Fibroblast of lung (primary cell): ENCODE results near the gene GNPTAB.

Experiments used
- EZH2 ChIP-seq: IDR thresholded peaks from 2 replicates; pipeline ENCODE4 v1.5.1; 2012; ENCODE audit warnings: low read length, control low read depth, mild to moderate bottlenecking; ENCODE audit errors: missing control alignments
- TF ChIP-seq, protein P1 (sequence below), 2 donors: IDR thresholded peaks in 1 of 2; conservative IDR thresholded peaks in 1 of 2; 1 replicate in 1 of 2; 2 replicates in 1 of 2; pipeline ENCODE4 v1.5.1; 2011 to 2012; ENCODE audit warnings: low read length in 2 of 2, control low read depth in 1 of 2, inconsistent platforms in 1 of 2, low read depth in 1 of 2, mild to moderate bottlenecking in 1 of 2

DNA sequence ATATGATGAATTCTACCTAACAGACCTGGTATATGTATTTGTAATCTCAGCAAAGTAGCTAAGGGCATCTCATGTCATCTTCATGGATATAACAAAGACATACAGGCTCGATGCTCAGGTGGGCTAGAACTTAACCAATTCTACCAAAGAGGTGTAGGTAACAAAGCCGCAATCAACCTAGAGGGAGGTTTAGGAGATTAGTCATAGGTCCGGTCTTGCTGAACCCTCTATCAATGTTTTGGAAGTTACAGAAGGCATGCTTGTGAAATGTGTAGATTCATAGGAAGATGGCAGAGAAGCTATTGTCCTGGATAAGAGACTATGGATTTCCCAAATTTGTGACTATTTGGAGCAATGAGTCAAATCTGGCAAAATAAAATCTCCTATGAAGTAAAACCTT, 48.9 kb downstream of the GNPTAB start:
- TF ChIP-seq, protein P1, sequence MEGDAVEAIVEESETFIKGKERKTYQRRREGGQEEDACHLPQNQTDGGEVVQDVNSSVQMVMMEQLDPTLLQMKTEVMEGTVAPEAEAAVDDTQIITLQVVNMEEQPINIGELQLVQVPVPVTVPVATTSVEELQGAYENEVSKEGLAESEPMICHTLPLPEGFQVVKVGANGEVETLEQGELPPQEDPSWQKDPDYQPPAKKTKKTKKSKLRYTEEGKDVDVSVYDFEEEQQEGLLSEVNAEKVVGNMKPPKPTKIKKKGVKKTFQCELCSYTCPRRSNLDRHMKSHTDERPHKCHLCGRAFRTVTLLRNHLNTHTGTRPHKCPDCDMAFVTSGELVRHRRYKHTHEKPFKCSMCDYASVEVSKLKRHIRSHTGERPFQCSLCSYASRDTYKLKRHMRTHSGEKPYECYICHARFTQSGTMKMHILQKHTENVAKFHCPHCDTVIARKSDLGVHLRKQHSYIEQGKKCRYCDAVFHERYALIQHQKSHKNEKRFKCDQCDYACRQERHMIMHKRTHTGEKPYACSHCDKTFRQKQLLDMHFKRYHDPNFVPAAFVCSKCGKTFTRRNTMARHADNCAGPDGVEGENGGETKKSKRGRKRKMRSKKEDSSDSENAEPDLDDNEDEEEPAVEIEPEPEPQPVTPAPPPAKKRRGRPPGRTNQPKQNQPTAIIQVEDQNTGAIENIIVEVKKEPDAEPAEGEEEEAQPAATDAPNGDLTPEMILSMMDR (conservative IDR thresholded peaks at IDR 0.05 in 1 of 2, IDR thresholded peaks at IDR 0.05 in 1 of 2; ENCODE audit: low read depth in 1 of 2, low read length in 2 of 2), result no peak
- TF ChIP-seq EZH2, result no peak
